Measurements from ENCODE around the gene TBC1D12.
A peak's percentile ranks its signal among the peaks of the same experiment; 100 is the strongest.
"Not testable (repeated sequence)": the region's sequence is repeated elsewhere in the genome, so short reads cannot be mapped to it uniquely, and the experiment has no call there.

Gene TBC1D12

DNA sequence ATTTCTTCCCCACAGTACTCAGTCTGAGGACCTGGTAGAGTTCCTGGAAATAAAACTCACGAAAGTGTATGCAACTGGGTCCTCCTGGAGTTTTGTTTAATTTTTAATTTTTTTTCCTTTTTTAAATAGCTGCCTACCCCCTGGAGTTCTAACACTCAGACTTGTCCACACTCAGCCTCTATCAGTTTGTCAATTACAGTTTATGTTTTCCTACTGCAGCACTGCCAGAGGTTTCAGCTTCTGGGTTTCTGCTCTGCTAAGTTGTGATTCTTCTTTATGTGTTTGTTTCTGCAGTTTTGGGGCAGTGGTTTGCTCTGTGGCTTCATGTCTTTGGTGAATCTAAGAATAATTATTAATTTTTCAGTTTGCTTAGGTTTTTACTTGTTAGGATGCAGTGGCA, 59.2 kb downstream of the TBC1D12 start:
- no peak for DNase-seq

DNA sequence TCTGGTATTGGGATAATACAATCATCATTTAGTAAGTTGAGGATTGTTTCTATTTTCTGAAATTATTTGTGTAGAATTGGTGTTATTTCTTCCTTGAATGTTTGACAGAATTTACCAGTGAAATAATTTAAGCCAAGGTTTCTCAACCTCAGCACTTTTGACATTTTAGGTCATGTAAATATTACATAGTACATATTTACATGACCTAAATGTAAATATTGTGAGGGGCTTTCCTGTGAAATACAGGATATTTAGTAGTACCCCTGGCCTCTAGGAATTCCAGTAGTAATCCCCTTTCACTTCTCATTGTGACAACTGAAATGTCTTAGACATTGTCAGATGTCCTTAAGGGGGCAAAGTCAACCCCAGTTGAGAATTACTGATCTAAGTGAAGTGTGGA, 59.8 kb downstream of the TBC1D12 start:
- DNase-seq, result no peak

DNA sequence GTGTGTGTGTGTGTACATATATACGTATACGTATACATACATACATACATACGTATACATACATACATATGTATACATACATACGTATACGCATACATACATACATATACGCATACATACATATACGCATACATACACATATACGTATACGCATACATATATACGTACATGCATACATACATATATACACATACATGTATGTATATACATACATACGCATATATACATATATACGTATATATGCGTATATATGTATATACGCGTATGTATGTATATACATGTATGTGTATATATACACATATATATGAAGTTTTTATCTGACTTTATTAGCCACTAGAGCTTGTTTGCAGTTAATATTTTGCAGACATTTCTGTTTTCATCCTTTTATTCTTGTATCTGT, 63.3 kb downstream of the TBC1D12 start:
- no peak for DNase-seq

DNA sequence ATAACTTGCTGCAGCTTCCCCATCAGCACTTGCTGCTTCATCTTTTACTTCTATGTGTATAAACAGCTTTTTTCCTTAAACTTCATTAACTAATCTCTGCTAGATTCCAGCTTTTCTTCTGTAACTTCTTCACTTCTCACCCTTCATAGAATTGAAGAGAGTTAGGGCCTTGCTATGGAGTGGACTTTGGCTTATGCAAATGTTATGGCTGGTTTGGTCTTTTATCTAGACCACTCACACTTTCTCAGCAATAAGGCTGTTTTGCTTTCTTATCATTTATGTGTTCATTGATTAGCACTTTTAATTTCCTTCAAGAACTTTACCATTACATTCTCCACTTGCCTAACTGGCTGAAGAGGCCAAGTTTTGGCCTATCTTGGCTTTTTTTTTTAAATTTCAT, 79.1 kb downstream of the TBC1D12 start:
- no peak for DNase-seq

DNA sequence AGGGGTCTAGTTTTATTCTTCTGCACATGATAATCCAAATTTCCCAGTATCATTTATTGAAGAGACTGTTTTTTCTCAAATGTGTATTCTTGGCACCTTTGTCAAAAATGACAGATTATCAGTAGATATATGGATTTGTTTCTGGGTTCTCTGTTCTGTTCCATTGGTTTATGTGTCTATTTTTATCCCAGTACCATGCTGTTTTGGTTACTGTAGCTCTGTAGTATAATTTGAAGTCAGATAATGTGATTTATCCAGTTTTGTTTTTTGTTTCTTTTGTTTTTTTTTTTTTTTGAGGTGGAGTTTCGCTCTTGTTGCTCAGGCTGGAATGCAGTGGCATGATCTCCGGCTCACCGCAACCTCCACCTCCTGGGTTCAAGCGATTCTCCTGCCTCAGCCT, 81.6 kb downstream of the TBC1D12 start:
- no peak for DNase-seq

DNA sequence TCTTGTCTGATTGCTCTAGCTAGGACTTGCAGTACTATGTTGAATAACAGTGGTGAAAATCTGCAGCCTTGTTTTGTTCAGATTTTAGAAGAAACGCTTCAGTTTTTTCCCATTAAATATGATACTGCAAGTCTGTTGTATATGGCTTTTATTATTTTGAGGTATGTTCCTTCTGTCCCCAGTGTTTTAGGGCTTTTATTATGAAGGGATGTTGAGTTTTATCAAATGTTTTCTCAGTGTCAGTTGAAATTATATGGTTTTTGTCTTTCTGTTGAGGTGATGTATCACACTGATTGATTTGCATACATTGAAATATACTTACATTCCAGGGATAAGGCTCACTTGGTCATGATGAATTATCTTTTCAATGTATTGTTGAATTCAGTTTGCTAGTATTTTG, 82.8 kb downstream of the TBC1D12 start:
- no peak for DNase-seq

DNA sequence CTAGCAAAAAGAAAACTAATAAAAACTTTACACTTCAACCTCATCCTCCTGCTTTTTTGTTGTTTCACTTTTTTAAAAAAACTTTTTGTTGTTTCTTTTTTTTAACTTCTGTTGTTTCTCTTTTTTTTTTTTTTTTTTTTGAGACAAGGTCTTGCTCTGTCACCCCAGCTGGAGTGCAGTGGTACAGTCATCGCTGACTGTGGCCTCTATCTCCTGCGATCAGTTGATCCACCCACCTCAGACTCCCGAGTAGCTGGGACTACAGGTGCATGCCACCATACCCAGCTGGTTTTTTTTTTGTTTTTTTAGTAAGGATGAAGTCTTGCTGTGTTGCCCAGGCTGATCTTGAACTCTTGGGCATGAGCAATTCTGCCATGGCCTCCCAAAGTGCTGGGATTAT, 85.2 kb downstream of the TBC1D12 start:
- DNase-seq, result no peak

DNA sequence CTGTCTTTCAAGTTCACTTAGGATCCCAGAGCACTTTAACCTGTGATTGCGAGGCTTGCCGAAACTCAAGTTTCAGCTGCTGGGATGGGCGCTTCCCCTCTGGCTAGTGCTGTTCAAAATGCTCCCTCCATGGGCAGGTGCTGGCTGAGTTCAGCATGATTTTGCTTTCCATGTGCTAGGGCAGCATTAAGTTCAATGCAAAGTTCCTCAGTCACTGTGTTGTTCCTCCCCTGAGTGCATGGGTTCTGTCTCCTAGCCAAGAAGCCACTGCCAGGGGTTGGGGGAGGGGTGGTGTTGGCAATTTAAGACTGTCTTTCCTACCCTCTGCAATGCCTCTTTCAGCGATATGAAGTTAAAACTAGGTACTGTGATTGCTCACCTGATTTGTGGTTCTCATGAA, 86.8 kb downstream of the TBC1D12 start:
- no peak for DNase-seq

DNA sequence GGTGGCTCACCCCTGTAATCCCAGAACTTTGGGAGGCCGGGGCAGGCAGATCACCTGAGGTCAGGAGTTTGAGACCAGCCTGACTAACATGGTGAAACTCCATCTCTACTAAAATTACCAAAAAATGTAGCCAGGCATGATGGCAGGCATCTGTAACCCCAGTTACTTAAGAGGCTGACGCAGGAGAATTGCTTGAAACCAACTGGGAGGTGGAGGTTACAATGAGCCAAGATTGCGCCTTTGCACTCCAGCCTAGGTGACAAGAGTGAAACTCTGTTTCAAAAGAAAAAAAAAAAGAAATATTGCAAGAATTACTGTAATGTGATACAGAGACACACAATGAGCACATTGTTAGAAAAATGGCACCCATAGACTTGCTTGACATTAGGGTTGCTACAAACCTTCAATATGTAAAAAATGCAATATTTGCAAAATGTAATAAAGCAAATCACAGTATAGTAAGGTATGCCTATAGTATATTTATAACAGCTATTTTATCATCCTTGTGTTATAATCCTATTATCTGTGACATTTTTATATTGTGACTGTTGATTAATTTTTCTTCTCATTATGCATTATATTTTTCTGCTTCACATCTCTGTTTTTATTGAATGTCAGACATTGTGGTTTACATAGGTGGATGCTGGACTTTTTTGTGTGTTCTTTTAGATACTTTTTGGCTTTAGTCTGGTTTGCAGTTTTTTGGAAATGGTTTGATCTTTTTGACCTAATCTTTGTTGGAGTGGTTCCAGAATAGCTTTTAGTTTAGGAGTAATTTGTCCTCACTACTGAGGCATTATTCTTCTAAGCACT, 87.8 kb downstream of the TBC1D12 start:
- DNase-seq, result no peak

DNA sequence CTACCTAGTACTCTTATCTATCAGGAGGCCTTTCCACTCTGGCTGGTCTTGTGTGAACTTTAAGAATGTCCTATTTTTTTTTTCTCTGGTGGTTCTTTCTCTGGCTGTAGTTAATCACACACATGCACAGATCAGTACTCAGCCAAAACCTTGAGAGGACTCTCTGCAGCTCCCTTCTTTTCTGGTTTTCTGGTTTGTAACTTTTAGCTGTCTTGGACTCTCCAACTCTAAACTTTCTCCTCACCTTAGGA, 88.4 kb downstream of the TBC1D12 start:
- no peak for DNase-seq

DNA sequence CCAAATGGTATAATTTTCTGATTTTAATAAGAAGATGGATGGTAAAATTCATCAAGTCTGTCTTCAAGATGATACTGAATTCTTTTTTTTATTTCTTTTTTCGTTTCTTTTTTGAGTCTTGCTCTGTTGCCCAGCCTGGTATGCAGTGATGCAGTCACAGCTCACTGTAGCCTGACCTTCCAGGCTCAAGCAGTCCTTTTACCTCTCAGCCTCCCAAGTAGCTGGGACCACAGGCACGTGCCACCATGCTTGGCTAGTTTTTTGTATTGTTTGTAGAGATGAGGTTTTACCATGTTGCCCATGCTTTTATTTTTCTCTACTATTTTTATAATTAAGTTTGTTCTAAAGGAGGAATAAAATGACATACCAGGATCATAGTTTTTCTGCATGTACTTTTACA, 91.1 kb downstream of the TBC1D12 start:
- DNase-seq, result no peak

DNA sequence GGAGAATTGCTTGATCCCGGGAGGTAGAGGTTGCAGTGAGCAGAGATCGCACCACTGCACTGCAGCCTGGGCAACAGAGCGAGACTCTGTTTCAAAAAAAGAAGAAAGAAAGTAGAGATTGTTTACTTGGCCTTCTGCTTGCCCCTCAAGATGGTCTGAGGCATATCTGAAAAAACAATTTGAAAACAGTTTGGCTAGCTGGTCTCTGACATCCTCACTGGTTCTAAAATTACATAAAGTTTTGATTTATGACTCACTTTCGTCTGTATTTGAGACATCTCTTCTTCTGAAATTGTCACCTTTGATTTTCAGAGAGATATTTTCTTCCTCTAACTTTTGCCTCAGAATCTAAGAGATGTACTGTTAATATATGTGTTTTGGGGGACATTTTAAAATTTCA, 93.7 kb downstream of the TBC1D12 start:
- DNase-seq, result no peak

DNA sequence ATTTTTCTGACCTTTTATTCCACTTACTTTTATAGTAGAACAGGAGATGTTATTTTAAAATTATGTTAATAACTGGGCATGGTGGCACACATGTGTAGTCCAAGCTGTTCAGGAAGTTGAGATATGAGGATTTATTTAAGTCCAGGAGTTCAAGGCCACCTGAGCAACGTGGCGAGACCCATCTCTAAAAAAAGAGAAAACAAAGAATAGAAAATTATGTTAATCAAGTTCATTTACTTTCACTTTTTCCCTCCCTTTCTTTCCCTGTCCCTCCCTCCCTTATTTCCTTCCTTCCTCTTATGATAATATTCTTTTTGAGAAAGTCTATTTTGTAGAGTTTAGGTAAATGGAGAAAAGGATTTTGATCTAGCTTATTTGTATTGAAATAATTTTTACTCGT, 94.3 kb downstream of the TBC1D12 start:
- no peak for DNase-seq

DNA sequence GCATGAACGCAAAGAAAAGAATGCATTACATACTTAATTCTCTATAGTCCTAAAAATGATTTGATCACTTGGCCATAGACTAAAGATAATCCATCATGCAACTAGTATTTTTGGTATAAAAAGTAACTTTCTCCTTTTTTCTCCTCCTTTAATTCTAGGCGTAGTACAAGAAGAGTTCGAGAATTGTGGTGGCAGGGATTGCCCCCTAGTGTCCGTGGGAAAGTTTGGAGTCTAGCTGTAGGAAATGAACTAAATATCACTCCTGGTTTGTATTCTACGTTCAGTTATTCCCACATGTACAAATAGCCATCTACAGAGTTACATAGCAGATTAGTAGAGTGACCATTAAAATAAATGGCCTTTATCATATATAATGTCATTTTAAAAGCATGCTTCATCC, 97.7 kb downstream of the TBC1D12 start:
- no peak for DNase-seq

DNA sequence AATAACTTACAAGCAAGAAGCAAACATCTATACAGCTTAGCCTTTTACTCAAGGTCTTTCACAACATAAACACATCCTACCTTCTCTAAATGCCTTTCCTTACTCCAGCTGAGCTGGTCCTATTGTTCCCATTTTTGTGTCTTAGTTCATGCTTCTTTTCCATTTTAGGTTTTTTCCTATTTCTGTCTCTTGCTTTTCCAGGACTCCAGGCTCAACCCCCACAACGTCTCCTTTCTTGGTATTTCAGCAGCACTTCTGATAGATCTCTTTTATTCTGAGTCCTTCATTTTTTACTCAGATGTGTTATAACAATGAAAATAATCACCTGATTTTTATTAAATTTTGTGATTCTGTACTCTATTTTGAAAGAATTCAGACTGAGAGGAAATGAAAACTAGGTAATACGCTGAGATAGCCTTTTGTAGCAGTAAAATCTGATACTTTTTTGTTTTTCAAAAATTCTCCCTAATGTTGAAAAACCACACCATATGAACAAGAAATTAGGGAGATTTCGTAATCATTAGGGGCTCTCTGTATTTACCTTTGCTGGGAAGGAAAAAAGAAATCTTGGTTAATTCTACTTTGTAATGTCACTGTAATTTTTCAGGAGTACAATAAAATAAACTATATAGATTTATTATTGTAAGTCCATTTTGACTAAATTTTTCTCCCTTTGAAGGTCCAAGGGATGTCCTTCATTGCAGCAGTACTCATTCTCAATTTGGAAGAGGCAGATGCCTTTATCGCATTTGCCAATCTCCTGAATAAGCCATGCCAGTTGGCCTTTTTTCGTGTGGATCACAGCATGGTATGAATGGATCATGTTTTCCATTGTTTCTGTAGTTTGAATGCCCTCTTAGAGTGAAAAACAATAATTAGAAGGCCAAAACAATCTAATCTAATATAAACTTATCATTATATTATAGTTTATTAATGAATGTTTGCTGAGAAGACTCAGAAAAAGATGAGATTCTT, 119.2 kb downstream of the TBC1D12 start:
- DNase-seq, result no peak

DNA sequence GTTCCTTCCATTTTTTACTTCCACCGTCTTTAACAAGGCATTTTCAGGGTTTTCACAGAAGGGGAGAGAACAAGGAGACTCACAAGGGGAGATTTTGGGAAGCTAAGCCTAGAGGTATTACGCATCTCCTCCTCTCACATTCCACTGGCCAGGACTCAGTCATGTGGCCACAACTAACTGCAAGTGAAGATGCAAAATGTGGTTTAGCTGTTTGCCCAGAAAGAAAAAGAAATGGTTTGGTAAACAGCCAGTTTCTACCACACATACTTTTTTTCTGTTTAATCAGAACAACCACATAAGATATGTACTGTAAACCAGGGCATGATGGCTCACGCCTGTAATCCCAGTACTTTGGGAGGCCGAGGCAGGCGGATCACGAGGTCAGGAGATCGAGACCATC, 121.8 kb downstream of the TBC1D12 start:
- DNase-seq, result no peak

DNA sequence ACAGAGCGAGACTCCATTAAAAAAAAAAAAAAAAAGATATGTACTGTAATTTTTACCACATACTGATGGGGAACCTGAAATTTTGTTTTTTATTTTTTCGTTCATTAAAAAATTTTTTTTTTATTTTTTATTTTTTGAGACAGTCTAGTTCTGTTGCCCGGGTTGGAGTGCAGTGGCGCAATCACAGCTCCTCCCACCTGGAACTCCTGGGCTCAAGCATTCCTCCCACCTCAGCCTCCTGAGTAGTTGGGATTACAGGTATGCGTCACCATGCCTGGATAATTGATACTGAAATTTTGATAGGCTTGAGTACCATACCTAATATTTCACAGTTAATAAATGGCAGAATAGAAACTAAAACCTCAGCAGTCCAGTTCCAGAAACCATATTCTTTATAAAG, 122.4 kb downstream of the TBC1D12 start:
- DNase-seq, result no peak

DNA sequence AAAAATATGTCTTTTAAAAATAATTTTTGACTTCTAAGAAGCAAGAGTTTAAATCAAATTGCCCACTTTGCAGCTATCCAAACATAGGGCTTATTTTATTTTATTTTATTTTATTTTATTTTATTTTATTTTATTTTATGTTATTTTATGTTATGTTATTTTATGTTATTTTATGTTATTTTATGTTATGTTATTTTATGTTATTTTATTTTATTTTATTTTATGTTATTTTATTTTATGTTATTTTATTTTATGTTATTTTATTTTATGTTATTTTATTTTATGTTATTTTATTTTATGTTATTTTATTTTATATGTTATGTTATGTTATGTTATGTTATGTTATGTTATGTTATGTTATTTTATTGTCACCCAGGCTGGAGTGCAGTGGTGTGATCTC, 129.2 kb downstream of the TBC1D12 start:
- not testable (repeated sequence) for DNase-seq

DNA sequence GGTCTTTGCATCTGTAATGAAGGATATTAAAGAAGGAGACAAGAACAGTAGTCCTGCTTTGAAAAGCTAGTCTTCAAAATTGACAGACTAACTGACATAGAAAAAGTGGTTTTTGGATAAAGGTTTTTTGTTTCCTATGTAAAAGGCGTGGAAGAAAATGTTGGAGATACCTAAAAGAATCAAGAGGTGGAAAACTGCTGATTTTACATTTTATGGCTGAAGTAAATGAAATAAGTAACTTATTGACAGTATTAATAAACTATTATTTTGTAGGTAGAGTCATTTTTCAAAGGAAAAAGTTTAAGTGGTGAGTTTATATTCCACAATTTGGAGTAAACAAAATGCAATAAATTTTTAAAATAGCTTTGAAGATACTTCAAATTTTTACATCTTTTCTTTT, 130.7 kb downstream of the TBC1D12 start:
- DNase-seq, result no peak

DNA sequence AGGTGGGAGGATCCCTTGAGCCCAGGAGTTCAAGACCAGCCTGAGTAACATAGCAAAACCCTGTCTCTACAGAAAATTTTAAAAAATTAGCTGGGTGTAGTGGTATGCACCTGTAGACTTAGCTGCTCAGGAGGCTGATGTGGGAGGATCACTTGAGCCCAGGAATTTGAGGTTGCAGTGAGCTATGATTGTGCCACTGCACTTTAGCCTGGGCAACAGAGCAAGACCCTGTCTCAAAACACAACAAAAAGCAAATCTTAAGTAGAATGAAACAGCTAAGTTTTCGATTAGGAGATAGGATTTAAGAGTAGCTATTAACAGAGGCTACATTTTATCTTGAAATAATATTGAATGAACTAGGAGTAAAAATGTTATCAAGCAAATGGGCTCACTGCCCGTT, 139.9 kb downstream of the TBC1D12 start:
- not testable (repeated sequence) for DNase-seq

DNA sequence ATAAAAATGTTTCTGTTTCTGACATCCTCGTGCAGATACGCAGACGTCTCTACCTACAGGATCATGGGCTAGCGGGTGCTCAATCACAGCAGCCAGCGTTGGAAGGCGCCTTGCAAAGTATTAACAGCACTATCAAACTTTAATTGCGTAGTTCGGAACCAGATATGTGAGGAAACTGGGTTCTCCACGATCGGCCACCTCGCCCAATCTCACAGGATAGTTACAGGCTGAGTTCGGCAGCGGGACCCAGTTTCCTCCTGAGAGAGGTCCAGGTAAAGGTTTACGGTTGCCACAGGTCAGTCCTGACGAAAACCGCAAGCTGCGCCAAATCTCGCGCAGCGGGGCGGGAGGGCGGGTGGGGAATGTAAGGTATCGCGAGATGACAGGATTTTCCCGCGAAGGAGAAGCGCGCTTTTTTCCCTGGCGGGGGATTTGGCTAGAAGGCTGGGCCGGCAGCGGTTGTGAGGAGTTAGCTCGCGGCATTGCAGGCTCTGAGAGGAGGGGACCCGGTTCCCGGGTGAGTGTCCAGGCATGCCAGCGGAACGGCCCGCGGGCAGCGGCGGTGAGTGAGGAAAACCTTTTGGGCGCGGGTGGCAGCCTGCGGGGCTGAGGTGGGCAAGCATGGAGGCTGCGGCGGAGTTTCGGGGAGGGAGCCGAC, 143.2 kb downstream of the TBC1D12 start, which contains the start of gene HELLS:
HELLS (plus strand) TSS at position 398 of the 658 bp plus-strand sequence; CDS start at position 532, 134 bp downstream.
- DNase-seq, result peak in 1 of 2 experiments; percentile 55

DNA sequence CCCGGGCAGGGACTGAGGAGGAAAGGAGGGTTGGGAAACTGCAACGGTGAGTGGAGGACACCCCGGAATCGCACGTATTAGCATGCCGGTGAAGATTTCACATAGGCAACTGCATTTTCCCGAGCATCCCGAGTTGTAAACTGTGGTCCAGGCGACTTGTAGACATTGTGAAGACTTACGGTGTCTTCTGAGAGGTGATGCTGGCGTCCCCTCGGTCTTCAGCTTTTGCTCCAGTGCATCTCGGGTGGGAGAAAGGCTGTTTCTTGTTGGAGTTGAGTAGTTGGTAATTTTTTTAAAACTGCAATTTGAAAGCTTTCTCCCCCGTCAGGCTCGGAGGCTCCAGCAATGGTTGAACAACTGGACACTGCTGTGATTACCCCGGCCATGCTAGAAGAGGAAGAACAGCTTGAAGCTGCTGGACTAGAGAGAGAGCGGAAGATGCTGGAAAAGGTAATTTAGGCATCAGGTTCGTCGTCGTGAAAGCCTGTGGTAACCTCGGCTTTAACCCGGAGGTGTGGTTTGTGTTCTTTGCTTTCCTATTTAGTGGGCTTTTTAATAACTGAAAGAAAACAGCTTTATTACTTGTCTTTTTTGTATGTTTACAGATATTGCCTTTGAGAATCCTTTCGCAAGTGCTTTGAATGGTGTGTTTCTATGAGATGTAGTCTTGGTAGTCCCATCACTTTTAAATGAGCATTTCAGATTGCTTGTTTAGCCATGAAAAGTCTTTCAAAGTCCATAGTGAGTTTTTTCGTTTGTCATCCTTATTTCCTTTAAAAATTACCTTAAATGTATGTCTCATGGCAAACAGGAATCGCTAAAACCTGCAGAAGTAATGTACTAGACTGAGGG, 143.9 kb downstream of the TBC1D12 start:
- DNase-seq, result no peak

DNA sequence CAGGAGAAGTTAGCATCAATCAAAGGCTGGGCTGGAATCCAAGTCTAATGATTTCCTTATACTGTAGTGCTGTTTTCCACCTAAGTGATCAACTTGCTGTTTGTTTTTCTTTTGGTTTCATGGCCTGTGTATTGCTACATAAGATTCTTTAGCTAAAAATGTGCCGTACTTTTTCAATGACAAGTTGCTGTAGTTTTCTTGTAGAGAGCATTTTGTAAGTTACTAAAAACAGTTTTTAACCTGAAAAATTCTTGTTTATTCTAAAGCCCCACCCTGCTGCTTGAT, 144.5 kb downstream of the TBC1D12 start:
- no peak for DNase-seq

Data from cerebellar nuclear complex (tissue), 1 donor.